Uterus (tissue), 2 donors: Measurements from ENCODE around the gene POLR2E.

ENCODE experiments used
- POLR2A ChIP-seq, 2 donors: fragments of 450-650 bp; IDR thresholded peaks; one replicate each; pipeline ENCODE4 v1.6.1; 2016; ENCODE audit warnings: antibody characterized with exemption in 2 of 2, mild to moderate bottlenecking in 1 of 2, moderate library complexity in 1 of 2
- TF ChIP-seq, protein P1 (sequence below), 4 experiments: fragments of 200-600 bp in 2 of 4; fragments of 450-650 bp in 2 of 4; sonication (generic) in 2 of 4; IDR thresholded peaks; one replicate each; pipeline ENCODE4 v1.5.1; 2016 to 2019; ENCODE audit warnings: antibody characterized with exemption in 4 of 4, mild to moderate bottlenecking in 2 of 4, moderate library complexity in 1 of 4

GRCh38 chr19:1089126-1089771, 5.9 kb downstream of the POLR2E start:
- TF ChIP-seq, protein P1, sequence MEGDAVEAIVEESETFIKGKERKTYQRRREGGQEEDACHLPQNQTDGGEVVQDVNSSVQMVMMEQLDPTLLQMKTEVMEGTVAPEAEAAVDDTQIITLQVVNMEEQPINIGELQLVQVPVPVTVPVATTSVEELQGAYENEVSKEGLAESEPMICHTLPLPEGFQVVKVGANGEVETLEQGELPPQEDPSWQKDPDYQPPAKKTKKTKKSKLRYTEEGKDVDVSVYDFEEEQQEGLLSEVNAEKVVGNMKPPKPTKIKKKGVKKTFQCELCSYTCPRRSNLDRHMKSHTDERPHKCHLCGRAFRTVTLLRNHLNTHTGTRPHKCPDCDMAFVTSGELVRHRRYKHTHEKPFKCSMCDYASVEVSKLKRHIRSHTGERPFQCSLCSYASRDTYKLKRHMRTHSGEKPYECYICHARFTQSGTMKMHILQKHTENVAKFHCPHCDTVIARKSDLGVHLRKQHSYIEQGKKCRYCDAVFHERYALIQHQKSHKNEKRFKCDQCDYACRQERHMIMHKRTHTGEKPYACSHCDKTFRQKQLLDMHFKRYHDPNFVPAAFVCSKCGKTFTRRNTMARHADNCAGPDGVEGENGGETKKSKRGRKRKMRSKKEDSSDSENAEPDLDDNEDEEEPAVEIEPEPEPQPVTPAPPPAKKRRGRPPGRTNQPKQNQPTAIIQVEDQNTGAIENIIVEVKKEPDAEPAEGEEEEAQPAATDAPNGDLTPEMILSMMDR (IDR thresholded peaks at IDR 0.05) = no peak
- TF ChIP-seq POLR2A (IDR thresholded peaks at IDR 0.05) = no peak
